Activated CD8-positive, alpha-beta memory T cell treated with anti-CD3 and anti-CD28 coated beads, Interleukin-2, amount 50 U/mL, for 1 hour (primary cell): ENCODE results near the gene MALT1.
"Not testable (repeated sequence)": the region's sequence is repeated elsewhere in the genome, so short reads cannot be mapped to it uniquely, and the experiment has no call there.

Source experiments
- DNase-seq: peaks from one replicate; pipeline ENCODE4 v3.0.0-alpha.2; 2020; ENCODE audit errors: extremely low read depth

The MALT1 gene

GRCh38 chr18:58733866-58734265 lies 62.6 kb downstream of the MALT1 start:
- no peak for DNase-seq

- DNase-seq = no peak
Observed at GRCh38 chr18:58738322-58738721, 67.1 kb downstream of the MALT1 start.

GRCh38 chr18:58745914-58746313 lies 74.6 kb downstream of the MALT1 start:
- no peak for DNase-seq

GRCh38 chr18:58748899-58749595 lies 77.8 kb downstream of the MALT1 start:
- DNase-seq = no peak

GRCh38 chr18:58753976-58754375 lies 82.7 kb downstream of the MALT1 start:
- DNase-seq = no peak

- DNase-seq = no peak
Observed at GRCh38 chr18:58754544-58755068, 83.3 kb downstream of the MALT1 start.

- no peak for DNase-seq
Observed at GRCh38 chr18:58755304-58756010, 84.2 kb downstream of the MALT1 start.

- DNase-seq = no peak
Observed at GRCh38 chr18:58756148-58756547, 84.9 kb downstream of the MALT1 start.

GRCh38 chr18:58756596-58757240 lies 85.5 kb downstream of the MALT1 start:
- no peak for DNase-seq

GRCh38 chr18:58757351-58757750 lies 86.1 kb downstream of the MALT1 start:
- not testable (repeated sequence) for DNase-seq

- no peak for DNase-seq
Observed at GRCh38 chr18:58758046-58758445, 86.8 kb downstream of the MALT1 start.

- DNase-seq = no peak
Observed at GRCh38 chr18:58758606-58759005, 87.3 kb downstream of the MALT1 start.

GRCh38 chr18:58761241-58761969 lies 90.1 kb downstream of the MALT1 start:
- no peak for DNase-seq

GRCh38 chr18:58761970-58762780 lies 90.9 kb downstream of the MALT1 start:
- no peak for DNase-seq

GRCh38 chr18:58762781-58763171 lies 91.5 kb downstream of the MALT1 start:
- no peak for DNase-seq

- no peak for DNase-seq
Observed at GRCh38 chr18:58766164-58766563, 94.9 kb downstream of the MALT1 start.

GRCh38 chr18:58766946-58767345 lies 95.7 kb downstream of the MALT1 start:
- no peak for DNase-seq

GRCh38 chr18:58768293-58768974 lies 97.2 kb downstream of the MALT1 start:
- DNase-seq = no peak

GRCh38 chr18:58769321-58769720 lies 98.1 kb downstream of the MALT1 start:
- DNase-seq = no peak

GRCh38 chr18:58770601-58771000 lies 99.3 kb downstream of the MALT1 start:
- no peak for DNase-seq

GRCh38 chr18:58772161-58772560 lies 100.9 kb downstream of the MALT1 start:
- no peak for DNase-seq
